HG03175 (cell line): Measurements from ENCODE around the gene PELI3.
"Not testable (repeated sequence)": the region's sequence is repeated elsewhere in the genome, so short reads cannot be mapped to it uniquely, and the experiment has no call there.

Source experiments
- ATAC-seq: cut with Tn5 transposase; IDR thresholded peaks from one replicate; pipeline ENCODE4 v1.9.1; 2021; ENCODE audit warnings: mild to moderate bottlenecking, moderate library complexity; ENCODE audit not compliant: unreplicated experiment

The PELI3 gene

GRCh38 chr11:66466225-66467033, at the start of gene PELI3:
Gene PELI3 (plus strand): TSS chr11:66466905. CDS start chr11:66468129, 1,224 bp downstream.
- ATAC-seq, result peak; percentile 86

- no peak for ATAC-seq
Measured at GRCh38 chr11:66417000-66417399, 49.7 kb upstream of the PELI3 start.

- no peak for ATAC-seq
Measured at GRCh38 chr11:66418168-66418985, 48.3 kb upstream of the PELI3 start.

- ATAC-seq, result no peak
Measured at GRCh38 chr11:66418986-66419308, 47.8 kb upstream of the PELI3 start.

- ATAC-seq, result no peak
Measured at GRCh38 chr11:66419825-66420224, 46.9 kb upstream of the PELI3 start.

- ATAC-seq, result no peak
Measured at GRCh38 chr11:66420671-66421476, 45.8 kb upstream of the PELI3 start, which contains the start of gene NPAS4. Gene NPAS4 (plus strand): TSS chr11:66421035. CDS start chr11:66421180, 145 bp downstream.

GRCh38 chr11:66421492-66422205, 45.1 kb upstream of the PELI3 start:
- ATAC-seq, result no peak

- ATAC-seq, result no peak
Measured at GRCh38 chr11:66426314-66426713, 40.4 kb upstream of the PELI3 start.

GRCh38 chr11:66428933-66429332, 37.8 kb upstream of the PELI3 start:
- no peak for ATAC-seq

GRCh38 chr11:66429983-66430602, 36.6 kb upstream of the PELI3 start:
- no peak for ATAC-seq

- ATAC-seq, result not testable (repeated sequence)
Measured at GRCh38 chr11:66431287-66431686, 35.4 kb upstream of the PELI3 start.

GRCh38 chr11:66431871-66432329, 34.8 kb upstream of the PELI3 start:
- ATAC-seq, result not testable (repeated sequence)

GRCh38 chr11:66432597-66432996, 34.1 kb upstream of the PELI3 start:
- ATAC-seq, result no peak

GRCh38 chr11:66437979-66438503, 28.7 kb upstream of the PELI3 start:
- ATAC-seq, result no peak

GRCh38 chr11:66438504-66439466, 27.9 kb upstream of the PELI3 start, which contains the start of gene MRPL11:
Gene MRPL11 (minus strand): TSS chr11:66438848. CDS start chr11:66438754, 94 bp downstream.
- peak; percentile 91 for ATAC-seq

GRCh38 chr11:66440101-66440939, 26.4 kb upstream of the PELI3 start:
- not testable (repeated sequence) for ATAC-seq

- ATAC-seq, result not testable (repeated sequence)
Measured at GRCh38 chr11:66440940-66441282, 25.8 kb upstream of the PELI3 start.

GRCh38 chr11:66443602-66444001, 23.1 kb upstream of the PELI3 start:
- ATAC-seq, result no peak
